ENCODE results near the gene LDB2.
"Not testable (repeated sequence)": the region's sequence is repeated elsewhere in the genome, so short reads cannot be mapped to it uniquely, and the experiment has no call there.

LDB2 gene

DNA sequence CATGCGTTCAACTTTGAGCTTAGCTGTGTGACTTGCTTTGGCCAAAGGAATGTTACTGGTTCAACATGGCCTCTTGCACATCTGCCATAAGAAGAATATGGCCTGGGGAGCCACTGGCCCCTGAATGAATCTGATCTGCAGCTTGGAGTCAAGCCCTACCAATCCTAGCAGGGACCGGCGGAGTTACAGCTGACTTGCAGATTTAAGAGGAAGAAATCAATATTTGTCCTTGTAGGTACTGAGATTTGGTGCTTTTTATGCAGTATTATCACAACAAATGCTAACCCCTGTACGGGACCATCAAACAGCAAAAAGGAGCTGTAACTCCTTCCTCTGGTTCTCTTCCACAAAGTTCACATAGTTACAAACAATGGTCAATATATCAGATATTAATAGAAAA is 252.0 kb downstream of the LDB2 start:
- no peak for DNase-seq (ENCODE audit: low spot score)

DNA sequence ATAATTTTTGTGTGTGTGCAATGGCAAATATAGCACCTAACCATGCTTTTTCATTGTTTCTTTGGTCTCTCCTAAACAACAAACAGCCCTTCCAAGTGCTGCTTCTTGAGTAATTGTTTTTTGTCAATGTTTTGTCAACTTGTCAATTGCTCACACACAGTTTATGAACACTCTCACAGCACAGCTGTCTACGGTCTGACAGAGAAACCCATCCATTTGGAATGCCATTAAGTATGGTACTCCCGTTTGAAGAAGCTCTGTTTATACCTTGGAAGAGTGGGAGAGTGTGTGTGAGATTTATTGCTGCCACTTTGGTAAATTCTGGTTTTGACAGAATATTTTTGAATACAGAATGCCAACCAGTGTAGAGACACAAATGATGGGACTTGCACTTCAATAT is 254.6 kb downstream of the LDB2 start:
- DNase-seq (ENCODE audit: low spot score): no peak

DNA sequence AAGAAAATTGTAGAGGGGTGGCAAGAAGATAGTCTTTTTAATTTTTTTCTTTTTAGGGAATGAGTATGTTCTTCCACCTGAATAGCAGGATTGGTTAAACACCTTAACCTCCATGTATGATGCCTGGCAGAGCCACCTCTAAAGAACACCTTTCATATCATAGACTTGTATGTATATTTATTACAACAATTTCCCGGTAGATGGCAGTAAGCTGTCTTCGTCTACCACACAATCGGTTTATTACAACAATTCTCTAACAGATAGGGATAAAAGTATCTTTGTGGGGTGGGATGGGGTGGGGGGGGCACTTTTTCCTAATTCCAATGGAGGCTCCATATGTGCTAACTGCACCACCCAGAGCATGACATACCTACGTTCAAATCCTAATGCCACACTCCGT is 255.5 kb downstream of the LDB2 start:
- DNase-seq (ENCODE audit: low spot score): peak; percentile 9

DNA sequence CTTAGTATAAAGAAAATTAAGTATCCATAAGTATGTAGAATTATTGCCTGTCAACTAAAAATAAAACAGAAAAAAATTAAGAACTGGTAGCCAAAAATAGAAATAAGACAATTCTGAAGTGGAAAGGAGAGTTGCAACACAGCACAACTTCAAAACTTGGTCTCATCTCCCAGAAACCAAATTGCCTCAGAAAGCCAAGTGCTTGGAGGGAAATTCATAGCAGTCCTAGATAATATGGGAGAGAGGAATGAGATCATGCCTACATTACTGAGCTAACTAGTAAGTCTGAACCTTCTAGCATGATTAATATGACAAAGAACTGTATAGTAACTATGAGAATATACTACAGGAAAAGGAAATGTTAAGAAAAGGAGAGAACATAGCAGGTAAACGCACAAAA is 256.5 kb downstream of the LDB2 start:
- DNase-seq (ENCODE audit: low spot score): no peak

DNA sequence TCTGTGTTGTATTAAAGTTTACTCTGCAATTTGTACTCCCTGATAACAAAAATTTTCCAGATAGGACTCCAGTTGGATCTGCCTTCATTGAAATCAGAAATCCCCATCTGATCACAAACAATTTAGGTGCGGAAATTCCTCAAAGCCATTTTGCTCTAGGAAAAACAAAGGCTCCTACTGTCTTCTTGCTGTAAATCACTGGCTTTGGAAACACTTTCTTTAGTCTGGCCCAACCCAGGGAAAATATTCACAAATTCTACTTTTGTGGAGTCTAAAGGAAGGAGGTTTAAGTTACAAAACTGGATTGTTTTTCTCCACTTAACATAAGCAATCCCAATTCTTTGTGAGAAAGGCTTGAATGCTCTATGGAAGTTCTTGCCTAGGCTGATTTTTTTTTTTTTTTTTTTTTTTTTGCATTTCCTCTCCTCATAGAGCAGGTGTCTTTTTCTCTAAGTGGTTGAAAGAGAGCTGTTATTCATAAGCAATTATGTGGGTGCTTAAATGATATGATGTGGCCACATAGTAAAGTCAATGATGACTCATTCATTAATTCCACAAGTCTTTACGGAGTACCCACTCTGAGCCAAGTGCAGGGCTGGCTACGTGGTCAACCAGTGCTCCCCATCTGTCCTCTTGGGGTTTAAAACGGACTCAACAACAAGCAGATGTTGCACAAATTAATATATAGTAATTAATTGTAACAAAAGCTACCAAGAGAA is 261.4 kb downstream of the LDB2 start:
- DNase-seq (ENCODE audit: low spot score): no peak

DNA sequence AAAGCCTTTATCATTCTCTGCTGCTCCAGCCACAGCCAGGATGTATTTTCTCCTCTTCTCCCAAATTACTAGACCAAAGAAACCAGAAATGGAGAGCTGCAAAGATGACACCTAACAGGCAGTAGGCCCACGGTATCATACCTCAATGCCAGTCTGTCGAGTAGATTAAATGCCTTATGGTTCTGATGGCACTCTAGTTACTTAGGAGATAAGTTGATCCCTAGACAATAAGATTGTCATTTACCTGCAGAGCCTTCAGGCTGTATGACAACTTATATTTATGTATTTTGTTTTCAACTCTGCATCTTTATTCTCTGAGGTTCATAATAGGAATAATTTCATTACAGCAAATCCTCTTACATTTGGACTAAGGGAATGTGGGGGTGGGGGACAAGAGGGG is 262.1 kb downstream of the LDB2 start:
- DNase-seq (ENCODE audit: low spot score): no peak

DNA sequence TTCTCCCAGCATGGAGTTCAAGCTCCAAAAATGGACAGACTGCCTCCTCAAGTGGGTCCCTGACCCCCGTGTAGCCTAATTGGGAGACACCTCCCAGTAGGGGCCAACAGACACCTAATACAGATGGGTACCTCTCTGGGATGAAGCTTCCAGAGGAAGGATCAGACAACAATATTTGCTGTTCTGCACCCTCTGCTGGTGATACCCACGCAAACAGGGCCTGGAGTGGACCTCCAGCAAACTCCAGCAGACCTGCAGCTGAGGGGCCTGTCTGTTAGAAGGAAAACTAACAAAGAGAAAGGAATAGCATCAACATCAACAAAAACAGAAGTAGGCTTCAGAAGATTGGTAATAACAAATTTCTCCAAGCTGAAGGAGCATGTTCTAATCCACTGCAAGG is 269.2 kb downstream of the LDB2 start:
- not testable (repeated sequence) for DNase-seq (ENCODE audit: low spot score)

DNA sequence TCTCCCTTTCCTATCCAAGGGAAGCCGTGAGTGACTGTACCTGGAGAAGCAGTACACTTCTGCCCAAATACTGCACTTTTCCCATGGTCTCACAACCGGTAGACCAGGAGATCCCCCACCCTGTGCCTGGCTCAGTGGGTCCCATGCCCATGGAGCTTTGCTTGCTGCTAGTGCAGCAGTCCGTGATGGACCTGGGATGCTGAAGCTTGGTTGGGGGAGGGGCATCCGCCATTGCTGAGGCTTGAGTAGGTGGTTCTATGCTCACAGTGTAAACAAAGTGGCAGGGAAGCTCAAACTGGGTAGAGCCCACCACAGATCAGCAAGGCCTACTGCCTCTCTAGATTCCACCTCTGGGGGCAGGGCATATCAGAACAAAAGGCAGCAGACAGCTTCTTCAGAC is 269.6 kb downstream of the LDB2 start:
- DNase-seq (ENCODE audit: low spot score): not testable (repeated sequence)

DNA sequence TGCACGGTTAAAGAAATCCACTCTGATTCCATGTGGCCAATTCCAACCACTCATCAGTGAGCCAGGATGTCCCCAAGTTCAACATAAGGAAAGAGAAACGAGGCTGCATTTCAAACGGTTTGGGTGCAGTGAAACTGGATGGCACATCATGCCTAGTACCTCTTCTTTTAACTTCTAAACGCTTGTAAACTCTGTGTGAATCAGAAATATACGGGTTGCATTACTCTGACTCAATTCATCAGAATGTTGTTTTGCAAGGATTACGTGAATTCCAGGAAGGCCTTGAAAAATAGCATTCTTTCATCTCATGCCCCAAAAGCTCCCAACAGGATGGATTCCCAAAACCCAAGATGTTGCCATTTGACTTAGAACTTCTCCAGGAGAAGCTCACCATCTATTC is 270.4 kb downstream of the LDB2 start:
- DNase-seq (ENCODE audit: low spot score): no peak

DNA sequence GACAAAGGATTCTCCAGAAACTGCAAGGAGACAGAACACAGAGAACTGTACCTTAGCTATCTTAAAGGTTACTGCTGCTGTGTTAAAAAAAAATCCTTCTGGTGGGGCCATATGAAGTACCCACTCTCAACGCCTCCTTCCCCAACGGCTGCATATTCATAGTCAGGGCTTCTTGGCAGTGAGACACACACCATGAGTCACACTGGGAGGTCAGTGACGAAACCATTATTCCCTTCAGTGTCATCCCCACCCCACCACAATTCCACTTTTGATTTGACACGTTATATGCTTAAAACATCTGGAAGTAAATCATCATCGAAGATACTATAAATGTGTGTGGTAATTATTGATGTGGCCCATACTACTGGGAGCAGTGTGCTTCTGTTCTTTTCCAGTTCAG is 271.5 kb downstream of the LDB2 start:
- DNase-seq (ENCODE audit: low spot score): no peak

DNA sequence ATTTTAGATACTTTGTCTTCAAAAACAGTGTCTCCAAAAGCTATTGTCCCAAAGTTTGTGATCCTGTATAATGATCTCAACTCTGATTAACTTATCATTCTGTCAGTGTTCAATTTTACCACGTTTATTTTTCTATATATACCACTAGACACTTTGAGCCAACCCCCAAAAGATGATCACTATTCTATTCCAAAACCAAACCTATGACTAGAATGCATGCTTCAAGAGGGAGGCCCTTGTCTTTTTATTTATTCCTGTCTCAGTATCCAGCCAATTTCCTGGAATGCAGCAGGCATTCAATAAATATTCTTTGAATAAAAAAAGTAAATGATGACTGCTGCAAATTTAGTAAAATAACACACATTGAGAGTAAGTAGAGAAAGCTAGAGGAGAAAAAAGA is 275.6 kb downstream of the LDB2 start:
- DNase-seq (ENCODE audit: low spot score): no peak

DNA sequence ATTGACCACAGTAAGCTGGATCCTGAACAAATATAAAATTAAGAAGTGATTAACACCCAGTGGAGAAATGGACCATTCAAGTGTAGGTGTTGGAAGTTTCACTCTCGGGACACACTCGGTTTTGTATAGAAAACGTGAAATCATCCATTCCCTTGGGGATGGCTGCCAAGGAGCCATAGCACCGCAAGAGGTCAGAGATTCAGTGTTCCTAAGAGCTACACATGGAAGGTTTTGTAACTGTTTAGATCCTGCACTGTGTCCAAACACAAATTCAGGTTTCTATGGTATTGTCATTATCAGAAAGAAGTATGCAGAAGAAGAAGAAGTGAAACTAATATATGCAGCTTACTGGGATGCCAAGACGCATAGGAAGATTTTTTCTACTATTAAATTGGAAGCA is 281.0 kb downstream of the LDB2 start:
- no peak for DNase-seq (ENCODE audit: low spot score)

DNA sequence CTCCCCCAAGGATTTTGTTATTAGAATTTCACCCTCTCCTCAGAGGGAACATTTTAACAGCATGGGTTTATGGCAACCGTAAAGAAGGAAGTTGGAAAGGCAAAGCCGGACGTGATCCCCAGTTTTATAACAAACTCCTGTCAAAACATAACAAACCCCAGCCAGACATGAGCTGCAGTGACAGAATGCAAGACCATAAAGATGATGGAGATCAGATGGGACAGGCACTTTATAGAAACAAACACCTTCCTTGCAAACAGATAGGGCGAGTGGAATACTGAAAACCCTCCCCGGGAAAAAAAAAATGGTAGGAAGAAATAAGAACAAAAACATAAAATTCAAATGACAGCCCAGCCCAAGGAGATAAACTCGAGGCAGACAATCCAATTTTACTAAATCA is 281.4 kb downstream of the LDB2 start:
- DNase-seq (ENCODE audit: low spot score): no peak

DNA sequence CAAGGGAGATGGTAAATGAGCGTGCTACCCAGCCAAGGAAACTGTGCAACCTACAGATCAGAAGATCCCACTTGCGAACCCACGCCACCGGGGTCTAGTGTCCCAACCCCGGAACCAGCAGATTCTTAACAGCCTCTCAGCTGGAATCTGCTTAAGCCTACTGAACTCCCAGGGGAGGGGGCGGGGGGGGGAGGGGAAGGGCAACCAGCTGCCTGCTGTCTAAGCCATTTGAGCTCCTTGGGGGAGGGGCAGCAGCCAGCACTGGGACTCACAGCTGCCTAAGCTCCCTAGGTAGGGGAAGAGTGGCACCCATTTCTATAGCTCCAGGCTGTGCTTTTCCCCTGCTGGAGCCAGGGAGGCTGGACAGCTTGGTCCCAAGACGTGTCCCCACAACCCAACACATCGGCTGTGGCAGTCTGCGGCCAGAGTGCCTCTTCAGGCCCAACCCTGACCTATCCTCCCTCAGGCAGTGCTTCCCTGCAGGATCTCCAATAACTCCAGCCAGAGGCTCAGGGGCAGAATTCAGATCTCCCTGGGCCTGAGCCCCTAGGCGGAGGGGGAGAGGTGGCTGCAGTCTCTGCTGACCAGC is 289.2 kb downstream of the LDB2 start:
- no peak for DNase-seq (ENCODE audit: low spot score)

DNA sequence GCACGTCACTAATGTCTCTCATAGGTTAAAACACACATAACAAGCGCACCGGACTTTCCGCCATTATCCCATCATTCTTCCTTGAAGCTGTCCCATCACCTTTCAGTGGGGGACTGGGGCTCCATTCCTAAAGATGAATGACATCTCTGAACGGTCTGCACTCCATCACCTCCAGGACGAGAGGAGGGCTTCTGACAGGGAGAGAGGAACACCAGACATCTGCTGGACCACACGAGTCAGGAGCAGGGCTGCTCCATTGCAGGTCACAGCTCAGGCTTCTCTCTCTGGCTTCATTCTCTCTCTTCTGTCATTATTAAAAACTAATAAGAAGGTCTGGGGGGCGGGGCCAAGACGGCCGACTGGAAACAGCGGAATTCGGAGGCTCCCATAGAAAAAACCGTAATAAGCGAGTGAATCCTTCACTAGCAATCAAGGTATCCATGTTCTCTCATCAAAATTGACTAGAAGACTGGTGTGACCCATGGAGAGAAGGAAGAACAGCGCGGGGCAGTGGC is 289.8 kb downstream of the LDB2 start:
- no peak for DNase-seq (ENCODE audit: low spot score)

DNA sequence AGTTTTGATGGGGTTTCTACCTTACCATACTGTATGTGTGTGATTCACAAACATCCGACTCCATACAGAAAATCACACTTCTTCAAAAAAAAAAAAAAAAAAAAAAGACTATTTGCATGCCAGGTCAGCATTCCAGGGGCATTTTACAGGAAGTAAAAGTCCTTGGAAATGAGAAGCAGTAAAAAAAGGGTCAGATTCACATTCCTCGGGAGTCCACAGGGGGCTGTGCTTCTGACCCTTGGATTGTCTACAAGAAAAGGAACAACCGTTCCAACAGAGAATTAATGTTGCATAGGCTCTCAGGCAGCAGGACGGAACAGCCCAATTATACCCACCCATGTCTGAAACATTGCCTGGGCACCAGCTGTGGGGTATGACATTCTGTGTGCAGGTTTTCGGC is 290.3 kb downstream of the LDB2 start:
- DNase-seq (ENCODE audit: low spot score): no peak

DNA sequence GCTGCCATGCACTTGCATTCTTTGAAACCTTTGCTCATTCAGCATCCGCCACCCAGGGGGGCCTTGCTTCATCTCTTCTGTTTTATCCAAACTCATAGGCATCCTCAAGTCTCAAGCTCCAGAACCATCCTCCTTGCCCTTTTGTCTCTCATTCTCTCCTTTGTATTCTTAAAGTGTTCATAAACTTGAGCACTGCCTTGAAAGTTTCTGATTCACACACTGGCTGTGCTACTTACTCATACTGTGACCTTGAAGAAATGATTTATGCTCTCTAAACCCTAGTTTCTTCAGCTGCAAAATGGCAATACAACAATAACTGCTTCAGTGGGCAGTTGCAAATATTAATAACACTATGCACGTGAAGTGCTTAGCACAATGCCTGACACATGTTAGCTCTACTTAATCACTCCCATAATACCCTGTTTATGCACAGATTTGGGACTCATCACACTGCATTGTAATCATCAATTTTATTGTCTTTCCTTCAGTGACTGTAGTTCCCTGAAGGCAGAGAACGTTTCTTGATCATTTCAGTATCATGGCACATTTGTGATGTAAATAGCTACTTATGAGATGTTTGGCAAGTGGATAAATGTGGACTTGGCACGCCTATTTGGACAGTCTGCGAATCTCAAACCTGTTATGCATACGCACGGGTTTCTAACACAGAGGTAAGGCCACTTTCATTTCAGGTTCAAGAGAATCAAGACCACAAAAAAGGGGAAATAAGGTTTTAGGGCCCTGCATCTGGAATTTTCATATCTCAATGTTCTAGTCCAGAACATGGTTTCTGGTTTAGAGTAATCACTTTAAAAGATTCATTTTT is 291.0 kb downstream of the LDB2 start:
- no peak for DNase-seq (ENCODE audit: low spot score)

DNA sequence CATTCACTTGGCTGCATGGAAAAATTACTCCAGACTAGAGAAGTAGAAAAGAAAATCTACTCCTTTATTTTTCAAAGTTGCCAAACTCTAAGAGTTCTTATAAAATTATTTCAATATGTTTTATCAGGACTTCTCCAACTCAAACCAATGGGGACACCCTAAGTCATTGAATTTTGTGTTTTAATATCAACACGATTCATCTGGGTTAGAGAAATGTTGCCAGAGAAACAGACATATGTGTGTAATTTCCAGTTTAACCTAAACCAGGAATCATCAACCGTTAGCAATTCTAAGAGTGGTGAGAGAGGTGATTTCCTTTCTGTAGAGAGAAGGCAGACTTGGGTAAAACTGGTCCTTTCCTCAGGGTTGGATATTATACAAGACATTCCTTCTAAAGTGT is 291.8 kb downstream of the LDB2 start:
- DNase-seq (ENCODE audit: low spot score): no peak

DNA sequence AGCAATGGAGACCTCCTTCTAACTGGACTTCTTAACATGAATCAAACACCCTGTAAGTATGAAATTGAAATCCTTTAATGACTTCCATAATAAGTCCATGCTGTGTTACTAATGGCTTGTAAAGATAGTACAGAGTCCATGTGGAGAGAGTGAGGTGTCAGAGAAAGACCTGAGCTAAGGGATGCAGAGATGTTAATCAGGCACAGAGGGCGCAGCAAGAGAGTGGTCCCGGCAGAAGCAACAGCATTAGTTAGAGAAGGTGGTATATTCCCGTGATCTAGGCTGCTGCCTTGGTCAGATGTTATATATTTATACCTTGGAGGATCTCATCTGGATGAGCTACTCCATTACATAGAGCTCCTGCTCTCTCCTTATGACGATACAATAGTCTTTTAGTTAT is 295.3 kb downstream of the LDB2 start:
- DNase-seq (ENCODE audit: low spot score): no peak

DNA sequence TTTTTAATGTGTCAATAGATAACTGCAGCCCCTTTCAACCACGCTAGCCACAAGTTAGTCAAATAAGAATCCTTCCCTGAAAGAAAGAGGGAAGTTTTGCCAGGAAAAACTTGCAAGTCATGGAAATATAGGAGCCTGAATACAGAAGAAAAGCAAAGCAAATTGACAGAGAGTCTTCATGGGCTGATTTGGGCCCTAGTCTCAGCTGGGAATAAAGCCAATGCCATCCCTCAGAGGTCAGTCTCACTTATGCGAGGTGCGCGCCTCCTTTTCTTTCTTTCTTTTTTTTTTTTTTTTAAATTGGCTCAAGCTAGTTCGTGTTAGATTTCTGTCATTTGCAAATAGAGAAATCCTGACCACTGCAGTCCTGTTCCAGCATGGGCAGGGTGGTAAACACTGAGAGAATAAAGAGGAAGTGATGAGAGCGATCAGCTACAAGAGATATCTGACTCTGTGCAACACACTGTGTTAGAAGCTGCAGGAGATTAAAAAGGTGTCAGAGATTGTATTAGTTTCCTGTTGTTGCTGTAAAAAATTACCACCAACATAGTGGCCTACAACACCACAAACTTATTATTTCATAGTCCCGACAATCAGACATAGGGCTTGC is 299.7 kb downstream of the LDB2 start:
- no peak for DNase-seq (ENCODE audit: low spot score)

DNA sequence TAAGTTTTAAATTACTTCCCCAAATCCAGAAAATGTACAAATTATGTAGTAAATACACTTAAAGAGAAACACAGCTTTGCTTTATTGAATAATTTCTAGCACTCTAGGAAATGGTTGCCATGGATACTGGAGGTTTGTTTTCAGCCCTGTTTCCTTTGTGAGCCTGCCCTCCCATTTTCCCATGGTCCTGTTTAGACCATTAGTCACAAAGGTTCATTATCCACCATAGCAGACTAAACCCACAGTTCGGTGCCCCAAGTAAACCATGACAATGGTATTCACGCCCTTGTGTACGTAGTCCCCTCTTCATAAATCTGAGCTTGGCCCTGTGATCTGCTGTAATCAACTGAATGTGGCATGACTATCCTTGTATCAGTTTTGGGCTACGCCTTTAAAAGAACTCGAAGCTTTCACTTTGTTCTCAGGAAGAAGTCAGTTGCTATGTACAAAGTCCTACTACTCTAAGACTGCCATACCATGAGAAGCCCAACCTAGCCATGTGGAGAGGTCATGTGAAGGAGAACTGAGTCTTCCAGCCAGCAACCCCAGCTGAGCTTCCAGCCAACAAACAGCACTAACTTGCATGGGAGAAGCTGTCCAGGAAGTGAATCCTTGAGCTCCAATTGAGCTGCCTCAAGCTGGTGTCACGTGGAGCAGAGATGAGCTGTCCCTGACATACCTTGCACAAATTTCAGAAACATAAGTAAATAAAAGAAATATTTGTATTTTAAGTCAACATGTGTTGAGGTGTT is 300.4 kb downstream of the LDB2 start:
- no peak for DNase-seq (ENCODE audit: low spot score)

DNA sequence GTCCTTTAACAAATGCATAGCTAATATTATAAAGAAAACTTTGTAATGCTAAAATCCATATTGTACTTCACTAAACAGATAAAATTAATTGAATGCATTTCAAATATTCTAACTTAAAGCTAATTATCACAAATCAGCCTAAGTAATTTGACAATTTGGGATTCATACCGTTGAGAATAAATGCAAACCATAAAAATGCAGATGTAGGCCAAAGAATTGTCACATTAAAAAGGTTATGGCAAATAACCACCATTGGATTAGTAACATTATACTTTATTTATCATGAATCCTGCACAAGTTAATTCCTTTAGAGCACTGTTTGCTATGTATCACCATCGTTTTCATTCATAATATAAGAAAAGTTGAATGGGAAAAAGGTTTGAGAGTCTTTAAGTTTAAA is 301.0 kb downstream of the LDB2 start:
- DNase-seq (ENCODE audit: low spot score): no peak

All from cerebellar cortex (tissue), 1 donor.